Ovary (tissue), 9 donors: ENCODE data around the gene ABCC3. TPM values are rescaled to one million over a fixed set of nuclear protein-coding genes. Genes with fewer than 3 reads are reported as not detected.

Experiments
- DNase-seq, 5 donors: peaks; one replicate each; pipeline ENCODE4 v3.0.0-alpha.2; 2019 to 2020
- H3K27ac ChIP-seq, 2 donors: fragments of 200-600 bp; one replicate each; pipeline versions ENCODE4 v1.5.1 to v1.8.0; 2019 to 2022
- H3K27me3 ChIP-seq: fragments of 200-600 bp; one replicate; pipeline ENCODE4 v1.8.0; 2022
- H3K36me3 ChIP-seq: fragments of 200-600 bp; sonication (generic); one replicate; pipeline ENCODE4 v1.5.1; 2019
- H3K4me1 ChIP-seq: one replicate; pipeline ENCODE4 v1.8.1; 2013; ENCODE audit warnings: mild to moderate bottlenecking, moderate library complexity; ENCODE audit not compliant: insufficient read depth
- H3K4me3 ChIP-seq: fragments of 200-600 bp; sonication (generic); one replicate; pipeline ENCODE4 v1.5.1; 2017
- H3K9me3 ChIP-seq, 2 donors: fragments of 200-600 bp in 1 of 2; sonication (generic) in 1 of 2; one replicate each; pipeline versions ENCODE4 v1.5.1 to v1.8.1; 2013 to 2019; ENCODE audit warnings: mild to moderate bottlenecking in 1 of 2, moderate library complexity in 1 of 2
- CTCF ChIP-seq, 3 donors: fragments of 450-650 bp in 2 of 3; fragments of 200-600 bp in 1 of 3; IDR thresholded peaks; one replicate each; pipeline versions ENCODE4 v1.5.1 to v1.8.0; 2016 to 2022; ENCODE audit warnings: antibody characterized with exemption in 3 of 3, mild to moderate bottlenecking in 1 of 3
- EP300 ChIP-seq: sonication (generic); formaldehyde crosslinking; IDR thresholded peaks from one replicate; pipeline ENCODE4 v1.6.1; 2017; ENCODE audit warnings: antibody characterized with exemption
- POLR2A ChIP-seq: fragments of 450-650 bp; IDR thresholded peaks from one replicate; pipeline ENCODE4 v1.6.1; 2017; ENCODE audit warnings: antibody characterized with exemption, mild to moderate bottlenecking, moderate library complexity
- WGBS, 3 donors: extraction: QIAGEN DNeasy Blood & Tissue Kit in 1 of 3; methylation state at CpG; one replicate each; pipeline versions ENCODE4 v1.1.5 to v1.1.7; 2013 to 2017; 5-methylcytosine and 5-hydroxymethylcytosine counted together
- intact Hi-C, 4 donors: fragments of 100-400 bp; cut with DNase I; formaldehyde crosslinking; loops; one replicate each; pipeline versions ENCODE4 v1.11.0 to v1.15.1; 2022 to 2023
- polyA plus RNA-seq, 2 donors: library from polyadenylated mRNA; stranded (reverse); fragments of 200-250 nt in 1 of 2; fragments of 350-450 nt in 1 of 2; fragmentation: Illumina TruSeq in 1 of 2; extraction: RNeasy Lipid Tissue Mini Kit (QIAGEN cat#74804) in 1 of 2; gene quantifications; one replicate each; pipeline ENCODE4 v1.2.3, GENCODE V29; 2013 to 2014
- total RNA-seq, 7 donors: library from RNA; depleted of rRNA in 2 of 7; stranded (reverse); fragments of >200 nt in 2 of 7; fragmentation: NEBNext Ultra II Directional in 3 of 7; extraction: Animal tissue kit (Norgen Biotek cat#: 25700) in 3 of 7; gene quantifications; one replicate each; pipeline versions ENCODE4 v1.1.0 to v1.2.4, GENCODE V29; 2016 to 2023
- donor health status: DM: no; HTN: no; CAD: no; lungs with moderate emphysema.
- donor health status: DM: no; HTN: no; CAD: no.
- donor health status: Bipolar disorder and iron deficiency.
- donor health status: DM: yes; HTN: yes; CAD: no.
- donor health status: DM: no; HTN: no; CAD: no.
- donor health status: DM: yes; HTN: yes; CAD: no.

Gene ABCC3
- total and polyA plus RNA-seq, 9 donors = 1.4 to 14.2 (median 5.2) TPM

DNA sequence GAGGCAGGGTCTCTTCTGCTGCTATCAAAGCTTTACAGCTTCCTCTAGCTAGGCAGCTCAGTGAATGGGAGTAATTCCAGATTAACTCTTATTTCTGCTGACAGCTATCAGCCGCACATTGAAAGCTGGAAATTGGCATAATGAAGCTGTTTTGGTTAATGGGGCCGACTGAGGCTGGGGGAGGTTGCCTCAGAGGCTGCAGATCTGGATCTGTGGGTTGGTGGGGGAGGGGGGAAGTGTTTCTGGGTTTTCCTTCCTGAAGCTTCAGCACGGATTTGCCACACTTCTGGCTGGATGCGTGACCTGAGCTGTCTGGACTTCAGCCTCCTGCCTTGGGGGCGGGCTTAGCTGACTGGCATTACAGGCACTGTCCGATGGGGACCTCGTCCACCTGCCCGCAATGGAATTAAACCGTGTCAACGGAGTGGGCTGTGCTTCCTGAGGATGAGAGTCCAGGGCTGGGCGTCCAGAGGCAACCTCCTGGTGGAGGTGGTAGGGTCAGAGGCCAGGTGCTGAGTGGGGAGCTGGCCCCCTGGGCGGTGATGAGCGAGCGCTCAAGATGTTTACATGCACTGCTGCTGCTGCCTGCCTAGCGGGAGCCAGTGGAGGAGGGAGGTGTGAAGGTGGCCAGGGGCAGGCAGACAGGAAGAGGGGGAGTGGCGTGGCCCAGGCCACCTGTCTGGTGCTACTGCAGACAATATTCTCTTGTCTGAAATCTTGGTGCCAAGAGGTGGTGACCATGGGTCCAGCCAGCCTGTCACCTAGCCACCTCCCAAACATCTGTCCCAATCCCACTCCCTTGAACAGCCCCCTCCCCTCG is 6.7 kb upstream of the ABCC3 start:
- no peak overlapping the region for H3K4me3 ChIP-seq
- WGBS, 3 donors = 27 to 38% (median 35%) methylated on average over 17 of the region's 17 CpGs
- intact Hi-C loops = loop anchor here in 3 of 4 donors (2.0 to 10.0 kb wide), 4 partner anchors 77 to 147 kb away; partner anchors contain the start of gene SPATA20 (in 2 of the 3)

GRCh38 chr17:50629902-50630301 is 4.8 kb upstream of the ABCC3 start:
- Histone ChIP-seq H3K27me3 (no peaks in the 10 kb centered on the region), H3K27ac (no peak overlapping the region), H3K4me1 (peaks cover 5% of the 10 kb centered on the region), H3K36me3 (no peaks in the 10 kb centered on the region), H3K4me3 (no peak overlapping the region), H3K9me3 (no peaks in the 10 kb centered on the region)
- TF ChIP-seq EP300 (no peak), CTCF (IDR thresholded peaks at IDR 0.05) (no peak), POLR2A (no peak)
- WGBS, 3 donors = 64 to 82% (median 67%) methylated on average over 6 of the region's 6 CpGs
- DNase-seq = no peak
- intact Hi-C loops = loop anchor here (5.0 to 10.0 kb wide), 4 partner anchors 55 to 148 kb away; partner anchors contain the start of gene SPATA20 (in 2 of the 4)

More for the DNA sequence above, 6.7 kb upstream of the ABCC3 start:
- DNase-seq = peak in 1 of 5 donors; percentile 26
- Histone ChIP-seq H3K9me3 (no peaks in the 10 kb centered on the region), H3K36me3 (no peaks in the 10 kb centered on the region), H3K27me3 (no peaks in the 10 kb centered on the region), H3K27ac (no peak overlapping the region), H3K4me1 (peaks cover 3% of the 10 kb centered on the region)
- no peak for TF ChIP-seq POLR2A
- no peak for TF ChIP-seq EP300
- no peak for TF ChIP-seq CTCF (IDR thresholded peaks at IDR 0.05)

- 68 to 77% (median 77%) methylated on average over 7 of the region's 7 CpGs for WGBS, 3 donors
- intact Hi-C loops = loop anchor here in 2 of 4 donors (5.0 to 10.0 kb wide), 2 partner anchors 54 to 148 kb away; no protein-coding TSS in a partner anchor
- Histone ChIP-seq H3K27ac (no peak overlapping the region), H3K4me3 (no peak overlapping the region), H3K27me3 (no peaks in the 10 kb centered on the region), H3K36me3 (no peaks in the 10 kb centered on the region), H3K4me1 (peaks cover 7% of the 10 kb centered on the region), H3K9me3 (no peaks in the 10 kb centered on the region)
- DNase-seq = peak in 1 of 5 donors; percentile 44
- no peak for TF ChIP-seq EP300
- TF ChIP-seq CTCF (IDR thresholded peaks at IDR 0.05) = peak in 2 of 3 donors; percentile 51 to 63
These were observed 4.0 kb upstream of the ABCC3 start for GRCh38 chr17:50630524-50631194.

DNA sequence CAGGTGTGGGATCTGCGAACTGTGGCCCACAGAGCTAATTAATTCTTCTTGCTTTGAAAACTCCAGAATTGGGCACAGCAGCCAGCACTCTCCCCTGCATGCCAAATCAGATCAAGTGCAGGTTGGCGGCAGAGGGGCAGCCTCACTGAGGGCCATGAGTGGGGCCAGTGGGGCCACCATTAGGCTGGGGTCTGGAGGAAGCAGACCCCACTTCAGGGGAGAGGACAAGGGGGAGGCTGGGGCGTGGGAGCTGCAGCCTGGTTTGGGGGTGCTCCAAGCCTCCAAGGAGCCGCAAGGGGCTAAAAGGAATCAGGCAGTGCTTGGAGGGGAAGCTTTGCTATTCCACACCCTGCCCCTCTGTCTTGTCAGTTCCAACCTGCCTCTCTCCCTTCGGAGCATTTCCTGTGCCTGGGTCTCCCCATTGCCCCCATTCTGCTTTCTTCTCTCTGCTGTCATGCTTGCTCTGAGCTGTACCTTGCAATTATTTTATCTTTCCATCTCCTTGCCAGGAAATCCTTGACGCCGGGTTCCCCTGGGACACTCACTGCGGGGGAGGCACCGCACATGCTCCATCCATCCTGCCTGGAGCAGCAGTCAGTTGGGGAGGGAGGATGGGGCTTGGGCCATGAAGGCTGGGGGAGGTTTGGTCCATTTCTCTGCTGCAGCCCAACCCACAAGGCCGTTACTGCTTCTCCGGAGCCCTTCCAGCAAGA is 3.3 kb upstream of the ABCC3 start:
- 54 to 57% (median 55%) methylated on average over 11 of the region's 11 CpGs for WGBS, 3 donors
- H3K9me3 ChIP-seq = no peaks in the 10 kb centered on the region
- no peak for DNase-seq
- H3K27me3 ChIP-seq = no peaks in the 10 kb centered on the region
- H3K4me3 ChIP-seq = no peak overlapping the region
- peaks cover 7% of the 10 kb centered on the region for H3K4me1 ChIP-seq
- TF ChIP-seq EP300 (no peak), CTCF (IDR thresholded peaks at IDR 0.05) (no peak), POLR2A (no peak)
- intact Hi-C loops = loop anchor here in 2 of 4 donors (5.0 to 10.0 kb wide), 2 partner anchors 53 to 149 kb away; no protein-coding TSS in a partner anchor
- no peaks in the 10 kb centered on the region for H3K36me3 ChIP-seq
- no peak overlapping the region for H3K27ac ChIP-seq
